ENCODE results near the gene TMEM129.

DNA sequence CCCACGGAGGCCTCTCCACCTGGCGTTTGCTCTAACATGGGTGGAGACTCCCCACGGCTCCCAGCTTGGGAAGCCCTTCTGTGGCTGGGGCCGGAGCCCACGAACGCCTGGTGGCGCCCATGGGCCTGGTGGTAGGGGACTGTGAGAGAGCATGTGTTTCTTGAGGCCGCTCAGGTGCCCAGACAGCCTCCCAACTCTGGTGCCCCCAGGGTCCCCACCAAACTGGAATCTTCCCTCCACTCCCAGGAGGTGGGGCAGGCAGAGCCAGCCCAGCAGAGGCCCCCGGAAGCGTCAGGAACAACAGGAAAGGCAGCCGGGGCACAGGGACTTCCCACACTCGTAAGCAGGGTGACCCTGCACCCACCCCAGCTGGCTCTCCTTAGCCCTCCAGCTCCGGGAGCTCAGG, 38.7 kb upstream of the TMEM129 start:
- TF ChIP-seq, protein P1, sequence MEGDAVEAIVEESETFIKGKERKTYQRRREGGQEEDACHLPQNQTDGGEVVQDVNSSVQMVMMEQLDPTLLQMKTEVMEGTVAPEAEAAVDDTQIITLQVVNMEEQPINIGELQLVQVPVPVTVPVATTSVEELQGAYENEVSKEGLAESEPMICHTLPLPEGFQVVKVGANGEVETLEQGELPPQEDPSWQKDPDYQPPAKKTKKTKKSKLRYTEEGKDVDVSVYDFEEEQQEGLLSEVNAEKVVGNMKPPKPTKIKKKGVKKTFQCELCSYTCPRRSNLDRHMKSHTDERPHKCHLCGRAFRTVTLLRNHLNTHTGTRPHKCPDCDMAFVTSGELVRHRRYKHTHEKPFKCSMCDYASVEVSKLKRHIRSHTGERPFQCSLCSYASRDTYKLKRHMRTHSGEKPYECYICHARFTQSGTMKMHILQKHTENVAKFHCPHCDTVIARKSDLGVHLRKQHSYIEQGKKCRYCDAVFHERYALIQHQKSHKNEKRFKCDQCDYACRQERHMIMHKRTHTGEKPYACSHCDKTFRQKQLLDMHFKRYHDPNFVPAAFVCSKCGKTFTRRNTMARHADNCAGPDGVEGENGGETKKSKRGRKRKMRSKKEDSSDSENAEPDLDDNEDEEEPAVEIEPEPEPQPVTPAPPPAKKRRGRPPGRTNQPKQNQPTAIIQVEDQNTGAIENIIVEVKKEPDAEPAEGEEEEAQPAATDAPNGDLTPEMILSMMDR (IDR thresholded peaks at IDR 0.05): peak in 1 of 6 experiments; percentile 8
- TF ChIP-seq POLR2A (IDR thresholded peaks at IDR 0.05): no peak
